Osteocyte (in vitro differentiated cells): ENCODE measurements around the gene GAL3ST2. TPM values are rescaled to one million over a fixed set of nuclear protein-coding genes. Genes with fewer than 3 reads are reported as not detected.
"Not testable (repeated sequence)": the region's sequence is repeated elsewhere in the genome, so short reads cannot be mapped to it uniquely, and the experiment has no call there.

Source experiments
- DNase-seq: peaks from one replicate; pipeline ENCODE4 v3.0.0; 2021; ENCODE audit warnings: mixed read lengths; ENCODE audit not compliant: unreplicated experiment; ENCODE audit errors: extremely low spot score
- H3K27ac Mint-ChIP-seq: one replicate; pipeline ENCODE4 v1.8.0; 2021; ENCODE audit warnings: mild to moderate bottlenecking, mixed read lengths; ENCODE audit not compliant: unreplicated experiment
- H3K27me3 Mint-ChIP-seq: one replicate; pipeline ENCODE4 v1.8.0; 2021; ENCODE audit warnings: mixed read lengths; ENCODE audit not compliant: unreplicated experiment
- H3K36me3 Mint-ChIP-seq: one replicate; pipeline ENCODE4 v1.8.0; 2021; ENCODE audit warnings: mixed read lengths; ENCODE audit not compliant: unreplicated experiment
- H3K4me1 Mint-ChIP-seq: one replicate; pipeline ENCODE4 v1.8.0; 2021; ENCODE audit warnings: mixed read lengths; ENCODE audit not compliant: unreplicated experiment
- H3K4me3 Mint-ChIP-seq: one replicate; pipeline ENCODE4 v1.8.0; 2021; ENCODE audit warnings: mild to moderate bottlenecking, moderate library complexity, mixed read lengths; ENCODE audit not compliant: unreplicated experiment
- H3K9me3 Mint-ChIP-seq: one replicate; pipeline ENCODE4 v1.8.0; 2021; ENCODE audit warnings: mixed read lengths; ENCODE audit not compliant: unreplicated experiment
- CTCF ChIP-seq: fragments of 200-600 bp; sonication (generic); IDR thresholded peaks from 2 replicates; pipeline ENCODE4 v1.5.0; 2021; ENCODE audit warnings: antibody characterized with exemption, mild to moderate bottlenecking, moderate library complexity
- total RNA-seq: library from RNA; stranded (reverse); gene quantifications from 2 replicates; pipeline ENCODE4 v1.2.1, GENCODE V29; 2021

GAL3ST2 gene
- total RNA-seq, 1 donor from 2014 or later: 0.48 TPM

GRCh38 chr2:241822264-241822623 lies 45.6 kb downstream of the GAL3ST2 start:
- Mint-ChIP-seq H3K9me3 (peaks cover 3% of the 10 kb centered on the region), H3K4me1 (no peaks in the 10 kb centered on the region), H3K36me3 (no peaks in the 10 kb centered on the region), H3K27ac (no peak overlapping the region), H3K4me3 (no peak overlapping the region), H3K27me3 (no peaks in the 10 kb centered on the region)
- TF ChIP-seq CTCF: no peak
- DNase-seq: no peak

DNA sequence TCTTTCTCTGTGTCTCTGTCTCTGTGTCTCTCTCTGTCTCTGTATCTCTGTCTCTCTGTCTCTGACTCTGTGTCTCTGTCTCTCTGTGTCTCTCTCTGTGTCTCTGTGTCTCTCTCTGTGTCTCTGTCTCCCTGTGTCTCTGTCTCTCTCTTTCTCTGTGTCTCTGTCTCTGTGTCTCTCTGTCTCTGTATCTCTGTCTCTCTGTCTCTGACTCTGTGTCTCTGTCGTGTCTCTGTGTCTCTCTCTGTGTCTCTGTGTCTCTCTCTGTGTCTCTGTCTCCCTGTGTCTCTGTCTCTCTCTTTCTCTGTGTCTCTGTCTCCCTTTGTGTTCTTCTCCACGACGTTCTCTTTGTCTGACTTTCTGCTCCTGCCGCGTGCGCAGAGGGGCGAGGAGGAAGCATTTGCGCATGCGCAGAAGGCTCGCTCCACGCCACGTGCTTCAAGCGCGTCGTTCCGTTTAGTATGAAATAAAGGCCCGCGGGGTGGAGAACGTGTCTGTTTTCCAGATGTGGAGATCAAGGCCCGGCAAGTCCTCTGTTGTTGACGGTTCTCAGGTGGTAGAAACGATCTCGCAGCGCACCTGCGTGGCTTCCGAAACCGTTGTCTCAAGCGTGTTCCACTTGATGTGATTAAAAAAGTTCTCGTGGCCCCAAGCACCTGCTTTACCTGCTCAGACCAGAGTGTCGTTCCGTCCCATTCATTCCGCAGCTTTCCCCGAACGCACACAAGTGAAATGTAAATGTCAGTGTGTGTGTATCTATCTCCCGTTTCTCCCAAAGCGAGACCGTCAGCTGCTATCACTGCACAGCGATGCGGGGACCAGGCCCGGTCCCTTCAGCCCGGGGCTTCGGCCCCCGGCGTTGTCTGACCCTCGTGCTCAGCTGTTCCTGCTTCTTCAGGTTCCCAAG lies 47.2 kb downstream of the GAL3ST2 start:
- not testable (repeated sequence) for H3K36me3 Mint-ChIP-seq, H3K4me3 Mint-ChIP-seq, H3K4me1 Mint-ChIP-seq, DNase-seq, H3K27ac Mint-ChIP-seq, H3K27me3 Mint-ChIP-seq
- H3K9me3 Mint-ChIP-seq: peaks cover 11% of the 10 kb centered on the region

GRCh38 chr2:241827394-241827793 lies 50.8 kb downstream of the GAL3ST2 start:
- TF ChIP-seq CTCF: no peak
- no peaks in the 10 kb centered on the region for H3K4me1 Mint-ChIP-seq
- no peak for DNase-seq
- H3K27ac Mint-ChIP-seq: no peak overlapping the region
- H3K4me3 Mint-ChIP-seq: no peak overlapping the region
- peaks cover 19% of the 10 kb centered on the region for H3K27me3 Mint-ChIP-seq
- no peaks in the 10 kb centered on the region for H3K36me3 Mint-ChIP-seq
- peaks cover 11% of the 10 kb centered on the region for H3K9me3 Mint-ChIP-seq

DNA sequence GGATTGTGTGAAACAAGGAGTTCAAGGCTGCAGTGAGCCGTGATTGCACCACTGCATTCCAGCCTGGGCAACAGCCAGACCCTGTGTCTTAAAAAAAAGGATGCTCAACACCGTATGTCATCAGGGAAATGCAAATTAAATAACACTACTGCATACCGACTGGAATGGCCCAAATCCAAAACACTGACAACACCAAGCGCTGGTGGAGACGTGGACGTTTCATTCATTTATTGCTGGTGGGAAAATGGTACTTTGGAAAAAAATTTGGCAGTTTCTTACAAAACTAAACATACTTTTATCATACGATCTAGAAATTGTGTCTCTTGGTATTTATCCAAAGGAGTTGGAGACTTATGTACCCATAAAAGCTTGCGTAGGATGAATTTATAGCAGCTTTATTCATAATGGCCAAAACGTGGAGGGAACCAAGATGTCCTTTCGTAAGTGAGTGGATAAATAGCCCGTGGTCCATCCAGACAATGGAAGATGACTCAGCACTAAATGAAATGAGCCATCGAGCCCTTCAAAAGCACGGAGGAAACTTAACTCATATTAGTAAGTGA lies 56.6 kb downstream of the GAL3ST2 start:
- H3K27me3 Mint-ChIP-seq: peaks cover 50% of the 10 kb centered on the region
- H3K4me3 Mint-ChIP-seq: no peak overlapping the region
- H3K36me3 Mint-ChIP-seq: no peaks in the 10 kb centered on the region
- no peak for TF ChIP-seq CTCF
- H3K27ac Mint-ChIP-seq: no peak overlapping the region
- no peak for DNase-seq
- H3K4me1 Mint-ChIP-seq: peaks cover 7% of the 10 kb centered on the region
- H3K9me3 Mint-ChIP-seq: no peaks in the 10 kb centered on the region

GRCh38 chr2:241833756-241834526 lies 57.3 kb downstream of the GAL3ST2 start:
- not testable (repeated sequence) for H3K4me1 Mint-ChIP-seq, DNase-seq, H3K4me3 Mint-ChIP-seq, H3K36me3 Mint-ChIP-seq, H3K27ac Mint-ChIP-seq, H3K9me3 Mint-ChIP-seq
- H3K27me3 Mint-ChIP-seq: peaks cover 54% of the 10 kb centered on the region
